GM18907 (cell line): Measurements from ENCODE around the gene WDR7.
"Not testable (repeated sequence)": the region's sequence is repeated elsewhere in the genome, so short reads cannot be mapped to it uniquely, and the experiment has no call there.

Source experiments
- ATAC-seq: cut with Tn5 transposase; IDR thresholded peaks from one replicate; pipeline ENCODE4 v1.9.1; 2021; ENCODE audit warnings: mild to moderate bottlenecking, moderate library complexity; ENCODE audit not compliant: unreplicated experiment

WDR7 gene

DNA sequence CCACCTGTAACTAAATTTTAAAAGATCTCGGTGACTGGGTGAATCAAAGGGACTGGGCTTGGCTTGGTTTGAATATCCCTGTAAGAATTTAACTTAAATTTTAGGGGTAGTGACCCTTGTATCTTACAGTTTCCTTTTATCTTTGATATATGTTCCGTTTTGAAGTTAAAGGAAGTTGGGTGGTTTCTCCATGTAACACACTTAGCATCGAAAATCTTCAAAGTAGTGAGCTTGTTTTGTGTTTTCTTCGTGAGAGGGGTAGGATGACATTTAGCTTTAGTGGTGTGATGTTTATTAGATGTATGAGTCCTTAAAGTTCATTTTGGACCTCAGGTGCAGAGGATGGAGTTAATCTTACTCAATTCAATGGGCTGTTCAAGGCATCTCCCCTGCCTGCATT is 1.6 kb downstream of the WDR7 start:
- ATAC-seq = no peak

DNA sequence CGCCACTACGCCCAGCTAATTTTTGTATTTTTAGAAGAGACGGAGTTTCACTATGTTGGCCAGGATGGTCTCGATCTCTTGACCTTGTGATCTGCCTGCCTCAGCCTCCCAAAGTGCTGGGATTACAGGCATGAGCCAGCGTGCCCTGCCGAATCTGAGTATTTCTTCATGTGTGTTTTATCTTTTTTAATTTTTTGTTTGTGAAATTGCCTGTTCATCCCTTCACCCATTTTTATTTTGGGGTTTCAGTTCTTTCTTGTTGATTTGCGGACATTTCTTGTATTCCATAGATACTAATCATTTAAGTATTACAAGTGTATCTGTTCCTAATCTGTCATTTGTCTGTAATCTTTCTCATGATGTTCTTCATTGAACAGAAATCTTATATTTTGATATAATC is 3.1 kb downstream of the WDR7 start:
- not testable (repeated sequence) for ATAC-seq

DNA sequence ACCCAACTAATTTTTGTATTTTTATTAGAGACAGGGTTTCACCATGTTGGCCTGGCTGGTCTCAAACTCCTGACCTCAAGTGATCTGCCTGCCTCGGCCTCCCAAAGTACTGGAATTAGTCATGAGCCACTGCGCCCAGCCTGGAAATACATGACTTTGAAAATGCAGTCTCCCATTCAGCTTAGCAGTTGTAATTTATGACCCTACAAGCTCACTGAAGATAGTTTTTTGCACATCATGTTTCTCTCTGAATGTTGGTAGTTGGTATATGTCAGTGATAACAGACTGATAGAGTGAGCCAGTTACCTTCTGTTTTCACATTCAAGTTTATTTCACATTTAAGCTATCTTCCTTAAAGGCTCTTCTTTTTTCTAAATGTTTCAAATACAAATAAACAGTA is 7.1 kb downstream of the WDR7 start:
- no peak for ATAC-seq

DNA sequence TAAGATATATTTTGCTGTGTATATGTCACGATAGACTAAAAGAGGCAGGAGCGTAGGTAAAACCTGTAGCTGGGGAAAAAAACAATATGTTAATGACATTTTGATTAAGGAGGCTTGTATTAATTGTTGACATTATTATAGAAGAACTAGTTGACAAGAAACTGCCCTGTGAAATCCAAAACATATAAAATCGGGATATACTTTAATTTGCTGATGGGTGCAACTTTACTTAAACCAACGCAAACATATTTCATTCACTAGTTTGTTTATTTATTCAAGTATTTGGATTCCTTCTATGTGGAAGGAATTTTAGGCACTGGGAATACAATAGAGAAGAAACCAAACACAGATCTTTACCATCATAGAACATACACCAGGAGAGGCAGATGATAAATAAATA is 8.0 kb downstream of the WDR7 start:
- ATAC-seq = no peak

GRCh38 chr18:56660655-56661054 is 9.5 kb downstream of the WDR7 start:
- ATAC-seq = no peak

- no peak for ATAC-seq
These were observed 10.4 kb downstream of the WDR7 start for GRCh38 chr18:56661360-56662062.

DNA sequence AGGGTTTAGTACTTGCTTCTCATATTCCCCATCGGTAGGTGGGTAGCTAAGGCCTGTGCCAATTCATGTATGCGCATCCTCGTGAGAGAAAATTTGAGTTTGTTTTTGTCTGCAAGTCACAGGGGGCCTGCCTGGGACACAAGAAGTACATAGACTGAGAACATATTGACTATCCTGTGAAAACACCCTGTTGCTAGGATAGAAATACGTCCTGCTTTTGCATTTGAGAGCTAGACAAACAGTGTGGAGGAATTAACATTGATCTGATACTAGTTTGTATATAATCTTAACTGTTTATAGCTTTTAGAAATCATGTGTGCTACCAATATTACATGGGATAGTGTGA is 10.9 kb downstream of the WDR7 start:
- ATAC-seq = no peak

GRCh38 chr18:56662502-56662901 is 11.3 kb downstream of the WDR7 start:
- no peak for ATAC-seq

DNA sequence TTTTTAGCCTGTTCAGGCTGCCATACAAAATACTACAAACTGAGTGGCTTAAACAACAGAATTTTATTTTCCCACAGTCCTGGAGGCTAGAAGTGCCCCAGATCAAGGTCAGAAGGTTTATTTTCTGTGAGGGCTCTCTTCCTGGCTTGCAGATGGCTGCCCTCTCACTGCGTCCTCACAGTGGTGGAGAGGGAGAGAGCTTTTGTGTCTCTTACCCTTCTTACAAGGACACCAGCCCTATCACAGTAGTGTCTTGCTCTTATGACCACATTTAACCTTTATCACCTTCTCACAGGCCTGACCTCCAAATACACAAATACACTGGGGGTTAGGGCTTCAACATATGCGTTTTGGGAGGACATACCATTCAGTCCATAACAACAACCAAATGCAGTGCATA is 11.7 kb downstream of the WDR7 start:
- no peak for ATAC-seq

DNA sequence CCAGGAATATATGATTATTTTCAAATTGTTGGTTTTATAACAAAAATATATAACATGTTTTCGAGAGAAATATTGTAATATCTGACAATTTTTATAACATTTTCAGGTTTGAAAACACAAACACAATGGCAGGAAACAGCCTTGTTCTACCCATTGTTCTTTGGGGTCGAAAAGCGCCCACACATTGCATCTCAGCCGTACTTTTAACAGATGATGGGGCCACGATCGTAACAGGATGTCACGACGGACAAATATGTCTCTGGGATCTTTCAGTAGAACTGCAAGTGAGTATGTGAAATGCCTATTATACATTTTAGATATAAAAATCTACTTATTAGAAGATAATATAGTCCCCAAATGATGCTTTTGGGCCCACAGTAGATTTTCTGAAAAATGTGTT is 21.2 kb downstream of the WDR7 start:
- no peak for ATAC-seq

DNA sequence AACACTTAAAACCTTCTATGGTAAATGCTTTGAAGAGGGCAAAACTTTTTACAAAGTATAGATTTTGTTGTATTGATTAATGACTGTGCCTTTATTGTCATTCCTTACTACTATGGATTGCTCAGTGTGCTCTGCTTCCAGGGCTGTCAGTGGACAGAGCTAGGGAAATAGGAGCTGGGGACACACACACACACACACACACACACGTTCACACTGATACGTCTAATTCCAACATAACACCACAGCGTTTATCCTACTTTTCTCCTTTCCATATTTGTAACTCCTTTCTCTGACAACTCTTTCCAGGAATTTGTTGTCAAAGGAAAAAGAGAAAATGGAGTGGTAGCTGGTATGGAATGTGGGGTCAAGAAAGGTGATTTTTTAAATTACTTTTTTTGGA is 21.8 kb downstream of the WDR7 start:
- ATAC-seq = no peak

DNA sequence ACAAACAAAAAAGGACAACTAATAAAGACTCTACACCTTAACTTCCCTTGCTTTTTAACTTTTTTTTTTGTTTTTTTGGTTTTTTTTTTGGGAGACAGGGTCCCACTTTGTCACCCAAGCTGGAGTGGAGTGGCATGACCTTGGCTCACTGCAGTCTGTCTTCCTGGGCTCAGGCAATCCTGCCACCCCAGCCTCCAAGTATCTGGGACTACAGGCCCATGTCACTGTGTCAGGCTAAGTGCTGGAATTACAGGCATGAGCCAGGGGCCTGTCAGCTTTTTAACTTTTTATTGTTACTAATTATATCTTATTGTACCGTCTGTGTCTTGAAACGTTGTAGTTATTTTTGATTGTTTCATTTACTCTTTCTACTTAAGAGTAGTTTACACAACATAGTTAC is 25.5 kb downstream of the WDR7 start:
- no peak for ATAC-seq

- no peak for ATAC-seq
These were observed 27.8 kb downstream of the WDR7 start for GRCh38 chr18:56678836-56679565.

- no peak for ATAC-seq
These were observed 33.1 kb downstream of the WDR7 start for GRCh38 chr18:56684277-56684676.

GRCh38 chr18:56691530-56691929 is 40.4 kb downstream of the WDR7 start:
- no peak for ATAC-seq

DNA sequence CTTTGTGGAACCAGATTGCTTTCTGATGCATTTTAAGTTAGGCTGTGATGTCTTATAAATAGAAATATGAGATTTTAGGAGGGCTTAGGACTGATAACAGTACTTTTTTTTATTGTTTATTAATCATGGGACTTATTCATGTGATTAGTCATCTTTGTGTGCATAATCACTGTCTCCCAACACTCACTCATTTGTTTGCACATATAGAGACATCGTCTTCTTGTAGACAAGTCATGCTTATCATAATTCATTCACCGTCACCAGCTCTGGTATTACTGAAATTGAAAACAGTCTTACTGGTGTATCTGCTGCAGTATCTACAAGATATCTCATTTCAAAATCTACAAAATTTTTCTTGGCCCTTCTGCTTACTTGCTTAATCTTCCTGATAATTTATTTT is 45.8 kb downstream of the WDR7 start:
- no peak for ATAC-seq

DNA sequence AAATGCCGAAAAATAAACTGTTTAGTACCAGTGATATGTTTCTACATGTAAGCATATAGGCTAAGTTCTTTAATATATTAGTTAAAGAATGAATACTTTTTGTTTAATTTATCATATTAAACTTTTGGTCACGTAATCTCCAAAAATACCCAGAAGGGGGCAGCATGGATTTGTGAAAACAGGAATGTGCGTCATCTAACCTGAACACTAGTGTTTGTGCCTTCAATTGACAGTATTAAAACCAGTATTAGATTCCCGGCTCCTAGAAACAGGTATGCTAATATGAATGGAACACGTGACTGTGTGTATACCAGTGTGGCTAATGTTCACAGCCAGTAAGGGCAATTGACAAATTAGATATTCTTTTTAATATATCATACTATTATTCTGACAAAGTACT is 51.8 kb downstream of the WDR7 start:
- ATAC-seq = no peak

DNA sequence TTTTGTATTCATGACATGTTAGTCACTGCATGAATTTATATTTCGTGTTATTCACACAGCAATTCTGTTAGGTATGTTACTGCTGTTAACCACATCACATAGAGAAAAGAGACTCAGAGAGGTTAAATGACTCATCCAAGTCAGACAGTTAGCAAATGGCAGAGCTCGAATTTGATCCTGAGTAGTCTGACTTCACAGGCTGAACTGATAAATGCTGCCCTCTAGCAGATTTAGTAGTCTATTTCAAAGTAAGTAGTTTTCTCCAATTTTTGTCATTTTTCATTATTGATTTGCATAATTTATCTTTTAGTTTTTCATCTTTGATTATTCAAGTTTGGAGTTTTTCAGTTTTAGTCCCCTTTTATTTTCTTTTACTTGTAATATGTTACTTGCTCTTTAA is 58.3 kb downstream of the WDR7 start:
- peak; percentile 97 for ATAC-seq

GRCh38 chr18:56711708-56712445 is 60.7 kb downstream of the WDR7 start:
- no peak for ATAC-seq

GRCh38 chr18:56712761-56713160 is 61.6 kb downstream of the WDR7 start:
- ATAC-seq = no peak

DNA sequence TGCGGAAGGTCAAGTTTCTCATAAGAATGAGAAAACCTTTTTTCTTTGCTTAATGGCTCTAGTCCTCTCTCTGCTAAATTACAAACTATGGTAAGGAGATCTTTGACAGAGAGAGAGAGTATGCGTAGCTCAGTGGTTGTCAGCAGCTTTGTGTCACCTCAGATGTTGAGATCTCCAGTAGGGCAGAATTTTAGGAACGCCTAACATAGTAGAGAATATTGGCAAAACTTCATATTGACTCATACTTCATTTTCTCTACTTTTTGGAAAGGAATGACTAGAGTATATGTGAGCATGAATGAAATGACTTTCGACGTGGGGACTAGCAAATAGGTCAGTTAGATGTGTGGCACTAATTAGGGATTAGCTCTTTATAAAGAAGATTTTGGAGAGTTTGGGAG is 64.0 kb downstream of the WDR7 start:
- ATAC-seq = no peak

GRCh38 chr18:56716692-56717146 is 65.6 kb downstream of the WDR7 start:
- ATAC-seq = no peak
